ENCODE data around the gene DAP.

The DAP gene

GRCh38 chr5:10695055-10695649, 65.9 kb downstream of the DAP start:
- DNase-seq (no peak), ATAC-seq (replicated peaks) (no peak)
- Mint-ChIP-seq H3K4me1 (ENCODE audit: low read depth in 2 of 2) (peaks cover 20 to 29% of the 10 kb centered on the region in 2 donors), H3K27me3 (no peaks in the 10 kb centered on the region), H3K36me3 (ENCODE audit: insufficient read depth) (peaks cover 3% of the 10 kb centered on the region), H3K9me3 (no peaks in the 10 kb centered on the region), H3K27ac (peak overlapping the region in 1 of 2 donors; percentile 9), H3K4me3 (no peak overlapping the region)

- DNase-seq = no peak
- Mint-ChIP-seq H3K27me3 (no peaks in the 10 kb centered on the region), H3K4me1 (ENCODE audit: low read depth in 2 of 2) (peaks cover 15 to 19% of the 10 kb centered on the region in 2 donors), H3K36me3 (ENCODE audit: insufficient read depth) (peaks cover 4% of the 10 kb centered on the region), H3K27ac (peak overlapping the region in 1 of 2 donors; percentile 17), H3K9me3 (no peaks in the 10 kb centered on the region), H3K4me3 (no peak overlapping the region)
- no peak for ATAC-seq (replicated peaks)
These were observed 68.9 kb downstream of the DAP start for GRCh38 chr5:10691826-10692785.

- ATAC-seq (replicated peaks) (no peak), DNase-seq (no peak)
- H3K4me3 Mint-ChIP-seq = no peak overlapping the region
- H3K27ac Mint-ChIP-seq = peak overlapping the region in 1 of 2 donors; percentile 1
- no peaks in the 10 kb centered on the region for H3K27me3 Mint-ChIP-seq
- H3K36me3 Mint-ChIP-seq (ENCODE audit: insufficient read depth) = peaks cover 4% of the 10 kb centered on the region
- peaks cover 6 to 12% of the 10 kb centered on the region in 2 donors for H3K4me1 Mint-ChIP-seq (ENCODE audit: low read depth in 2 of 2)
- H3K9me3 Mint-ChIP-seq = no peaks in the 10 kb centered on the region
These were observed 70.3 kb downstream of the DAP start for GRCh38 chr5:10690460-10691440.

DNA sequence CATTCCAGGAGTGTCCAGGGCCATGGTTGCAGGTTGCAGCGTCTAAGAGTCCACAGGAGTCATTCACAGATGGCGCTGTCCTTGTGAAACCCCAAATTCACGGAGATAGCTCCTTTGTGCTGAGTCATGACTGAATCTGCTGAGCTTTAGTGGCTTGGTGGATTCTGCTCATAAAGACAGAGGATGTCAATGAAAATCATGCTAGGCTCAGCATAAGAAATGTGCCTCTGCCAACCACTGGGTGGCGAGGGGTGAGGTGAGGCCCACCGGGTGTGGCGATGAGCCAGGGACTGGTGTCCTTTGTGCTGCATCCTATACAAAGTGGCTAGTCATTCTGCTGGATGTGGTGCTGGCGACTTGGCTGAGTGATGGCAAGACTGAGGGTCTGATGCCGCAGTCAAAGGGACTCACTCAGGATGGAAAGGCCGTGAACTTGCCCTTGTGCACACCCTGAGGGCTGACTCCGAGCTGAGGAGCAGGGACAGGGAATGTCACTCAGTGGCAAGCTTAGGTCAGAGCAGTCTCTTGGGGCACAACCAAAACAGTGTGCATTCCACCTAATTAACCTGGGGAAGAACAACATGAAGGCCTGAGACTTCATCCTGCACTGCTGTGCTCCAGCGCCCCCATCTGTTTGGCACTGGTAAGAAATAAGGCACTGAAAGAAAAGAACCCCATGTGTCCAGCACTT, 71.5 kb downstream of the DAP start:
- DNase-seq (no peak), ATAC-seq (replicated peaks) (no peak)
- Mint-ChIP-seq H3K36me3 (ENCODE audit: insufficient read depth) (peaks cover 4% of the 10 kb centered on the region), H3K27ac (no peak overlapping the region), H3K4me3 (no peak overlapping the region), H3K4me1 (ENCODE audit: low read depth in 2 of 2) (peaks cover 10% of the 10 kb centered on the region in 2 donors), H3K9me3 (no peaks in the 10 kb centered on the region), H3K27me3 (no peaks in the 10 kb centered on the region)

DNA sequence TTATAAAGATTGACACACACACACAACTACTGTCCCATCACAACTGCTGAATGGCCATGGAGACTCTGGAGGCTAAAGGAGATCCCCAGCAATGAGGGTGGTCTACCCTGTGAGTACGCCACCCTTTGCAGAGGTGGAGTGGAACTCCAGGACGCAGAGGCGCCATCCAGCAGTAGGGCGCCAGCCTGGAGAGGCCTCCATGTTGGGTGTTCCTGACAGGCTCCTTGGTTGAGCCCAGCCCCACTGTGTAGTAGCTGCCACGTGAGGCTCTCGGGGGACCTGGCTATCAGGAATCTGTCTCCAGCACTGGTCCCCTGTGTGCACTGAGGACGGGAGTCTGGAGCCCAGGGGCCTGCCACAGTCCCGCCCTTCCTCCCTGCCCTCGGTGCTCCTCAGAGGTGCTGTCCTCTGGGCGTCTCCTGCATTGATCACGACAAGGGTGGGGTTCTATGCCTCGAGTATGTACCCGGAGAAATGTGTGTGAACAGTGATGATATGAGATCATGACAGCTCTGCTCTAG, 72.3 kb downstream of the DAP start:
- ATAC-seq (replicated peaks) (no peak), DNase-seq (no peak)
- H3K4me1 Mint-ChIP-seq (ENCODE audit: low read depth in 2 of 2) = peaks cover 10% of the 10 kb centered on the region in 2 donors
- H3K27me3 Mint-ChIP-seq = no peaks in the 10 kb centered on the region
- peaks cover 4% of the 10 kb centered on the region for H3K36me3 Mint-ChIP-seq (ENCODE audit: insufficient read depth)
- H3K4me3 Mint-ChIP-seq = no peak overlapping the region
- no peaks in the 10 kb centered on the region for H3K9me3 Mint-ChIP-seq
- no peak overlapping the region for H3K27ac Mint-ChIP-seq

- H3K27ac Mint-ChIP-seq = peak overlapping the region in 1 of 2 donors; percentile 21
- H3K4me1 Mint-ChIP-seq (ENCODE audit: low read depth in 2 of 2) = peaks cover 15 to 16% of the 10 kb centered on the region in 2 donors
- peaks cover 11% of the 10 kb centered on the region for H3K36me3 Mint-ChIP-seq (ENCODE audit: insufficient read depth)
- no peak overlapping the region for H3K4me3 Mint-ChIP-seq
- H3K9me3 Mint-ChIP-seq = no peaks in the 10 kb centered on the region
- H3K27me3 Mint-ChIP-seq = no peaks in the 10 kb centered on the region
- no peak for ATAC-seq (replicated peaks)
- DNase-seq = no peak
These were observed 74.1 kb downstream of the DAP start for GRCh38 chr5:10686890-10687289.

- peak overlapping the region in 1 of 2 donors; percentile 35 for H3K27ac Mint-ChIP-seq
- DNase-seq (no peak), ATAC-seq (replicated peaks) (no peak)
- no peaks in the 10 kb centered on the region for H3K9me3 Mint-ChIP-seq
- no peak overlapping the region for H3K4me3 Mint-ChIP-seq
- H3K4me1 Mint-ChIP-seq (ENCODE audit: low read depth in 2 of 2) = peaks cover 11 to 18% of the 10 kb centered on the region in 2 donors
- H3K27me3 Mint-ChIP-seq = no peaks in the 10 kb centered on the region
- H3K36me3 Mint-ChIP-seq (ENCODE audit: insufficient read depth) = peaks cover 13% of the 10 kb centered on the region
These were observed 75.9 kb downstream of the DAP start for GRCh38 chr5:10685115-10685521.

- H3K27ac Mint-ChIP-seq = peak overlapping the region in 1 of 2 donors; percentile 35
These were observed 76.5 kb downstream of the DAP start for GRCh38 chr5:10684303-10685086.

GRCh38 chr5:10682801-10683525, 78.1 kb downstream of the DAP start:
- Mint-ChIP-seq H3K27ac (peak overlapping the region; percentile 22 to 63), H3K36me3 (ENCODE audit: insufficient read depth) (peaks cover 29% of the 10 kb centered on the region), H3K4me3 (no peak overlapping the region)

More at GRCh38 chr5:10684303-10685086, 76.5 kb downstream of the DAP start:
- H3K27me3 Mint-ChIP-seq = no peaks in the 10 kb centered on the region
- no peak for DNase-seq
- peaks cover 11 to 18% of the 10 kb centered on the region in 2 donors for H3K4me1 Mint-ChIP-seq (ENCODE audit: low read depth in 2 of 2)
- peaks cover 17% of the 10 kb centered on the region for H3K36me3 Mint-ChIP-seq (ENCODE audit: insufficient read depth)
- no peak for ATAC-seq (replicated peaks)
- no peak overlapping the region for H3K4me3 Mint-ChIP-seq
- no peaks in the 10 kb centered on the region for H3K9me3 Mint-ChIP-seq

GRCh38 chr5:10681731-10682679, 79.0 kb downstream of the DAP start:
- H3K4me1 Mint-ChIP-seq (ENCODE audit: low read depth in 2 of 2) = peaks cover 11 to 15% of the 10 kb centered on the region in 2 donors
- ATAC-seq (replicated peaks) (no peak), DNase-seq (no peak)
- H3K9me3 Mint-ChIP-seq = no peaks in the 10 kb centered on the region
- peak overlapping the region; percentile 22 to 51 for H3K27ac Mint-ChIP-seq
- no peaks in the 10 kb centered on the region for H3K27me3 Mint-ChIP-seq
- H3K4me3 Mint-ChIP-seq = no peak overlapping the region
- peaks cover 29% of the 10 kb centered on the region for H3K36me3 Mint-ChIP-seq (ENCODE audit: insufficient read depth)

More at GRCh38 chr5:10682801-10683525, 78.1 kb downstream of the DAP start:
- Mint-ChIP-seq H3K27me3 (no peaks in the 10 kb centered on the region), H3K9me3 (no peaks in the 10 kb centered on the region), H3K4me1 (ENCODE audit: low read depth in 2 of 2) (peaks cover 11 to 15% of the 10 kb centered on the region in 2 donors)
- ATAC-seq (replicated peaks) = no peak
- DNase-seq = no peak
